Breast epithelium (tissue), 4 donors: ENCODE results near the gene POLG2. TPM values are rescaled to one million over a fixed set of nuclear protein-coding genes. Genes with fewer than 3 reads are reported as not detected.
A peak's percentile ranks its signal among the peaks of the same experiment; 100 is the strongest.

Source experiments
- DNase-seq, 2 donors: peaks; one replicate each; pipeline ENCODE4 v3.0.0-alpha.2; 2019; ENCODE audit warnings: low spot score in 2 of 2
- H3K27ac ChIP-seq, 2 donors: fragments of 200-600 bp; sonication (generic) in 1 of 2; one replicate each; pipeline ENCODE4 v1.5.1; 2016 to 2019; ENCODE audit warnings: mild to moderate bottlenecking in 1 of 2
- H3K27me3 ChIP-seq, 2 donors: fragments of 200-600 bp; sonication (generic) in 1 of 2; one replicate each; pipeline versions ENCODE4 v1.5.1 to v1.6.0; 2017 to 2019; ENCODE audit warnings: control low read depth in 1 of 2, mild to moderate bottlenecking in 1 of 2
- H3K36me3 ChIP-seq: fragments of 200-600 bp; one replicate; pipeline ENCODE4 v1.5.1; 2019
- H3K4me1 ChIP-seq, 2 donors: fragments of 200-600 bp; sonication (generic); one replicate each; pipeline ENCODE4 v1.5.1; 2016 to 2019; ENCODE audit warnings: control low read depth in 1 of 2
- H3K4me3 ChIP-seq, 3 donors: fragments of 200-600 bp; sonication (generic); 1 replicate in 2 of 3; 2 replicates in 1 of 3; pipeline ENCODE4 v1.5.1; 2016 to 2019; ENCODE audit warnings: mild to moderate bottlenecking in 3 of 3, moderate library complexity in 2 of 3
- H3K9me3 ChIP-seq, 2 donors: fragments of 200-600 bp; sonication (generic) in 1 of 2; one replicate each; pipeline ENCODE4 v1.5.1; 2016 to 2019; ENCODE audit warnings: control low read depth in 1 of 2
- POLR2A ChIP-seq: fragments of 450-650 bp; IDR thresholded peaks from one replicate; pipeline ENCODE4 v1.6.1; 2016; ENCODE audit warnings: antibody characterized with exemption, mild to moderate bottlenecking, moderate library complexity
- POLR2AphosphoS5 ChIP-seq, 3 donors: sonication (generic); formaldehyde crosslinking; IDR thresholded peaks; one replicate each; pipeline ENCODE4 v1.6.1; 2017; ENCODE audit warnings: antibody characterized with exemption in 3 of 3
- intact Hi-C: fragments of 100-400 bp; cut with DNase I; formaldehyde crosslinking; loops from one replicate; pipeline ENCODE4 v1.15.1; 2023; ENCODE audit warnings: low total_unique reads
- total RNA-seq, 3 donors: library from RNA; depleted of rRNA; stranded (reverse); fragments of >200 nt; gene quantifications; one replicate each; pipeline ENCODE4 v1.1.0, GENCODE V29; 2016
- TF ChIP-seq, protein P1 (sequence below), 3 donors: fragments of 450-650 bp; IDR thresholded peaks; one replicate each; pipeline ENCODE4 v1.5.1; 2016 to 2017; ENCODE audit warnings: antibody characterized with exemption in 3 of 3, mild to moderate bottlenecking in 3 of 3, moderate library complexity in 3 of 3

POLG2 gene
- total RNA-seq, 3 donors from 2014 or later: 3.2 to 18.7 (median 12.8) TPM

DNA sequence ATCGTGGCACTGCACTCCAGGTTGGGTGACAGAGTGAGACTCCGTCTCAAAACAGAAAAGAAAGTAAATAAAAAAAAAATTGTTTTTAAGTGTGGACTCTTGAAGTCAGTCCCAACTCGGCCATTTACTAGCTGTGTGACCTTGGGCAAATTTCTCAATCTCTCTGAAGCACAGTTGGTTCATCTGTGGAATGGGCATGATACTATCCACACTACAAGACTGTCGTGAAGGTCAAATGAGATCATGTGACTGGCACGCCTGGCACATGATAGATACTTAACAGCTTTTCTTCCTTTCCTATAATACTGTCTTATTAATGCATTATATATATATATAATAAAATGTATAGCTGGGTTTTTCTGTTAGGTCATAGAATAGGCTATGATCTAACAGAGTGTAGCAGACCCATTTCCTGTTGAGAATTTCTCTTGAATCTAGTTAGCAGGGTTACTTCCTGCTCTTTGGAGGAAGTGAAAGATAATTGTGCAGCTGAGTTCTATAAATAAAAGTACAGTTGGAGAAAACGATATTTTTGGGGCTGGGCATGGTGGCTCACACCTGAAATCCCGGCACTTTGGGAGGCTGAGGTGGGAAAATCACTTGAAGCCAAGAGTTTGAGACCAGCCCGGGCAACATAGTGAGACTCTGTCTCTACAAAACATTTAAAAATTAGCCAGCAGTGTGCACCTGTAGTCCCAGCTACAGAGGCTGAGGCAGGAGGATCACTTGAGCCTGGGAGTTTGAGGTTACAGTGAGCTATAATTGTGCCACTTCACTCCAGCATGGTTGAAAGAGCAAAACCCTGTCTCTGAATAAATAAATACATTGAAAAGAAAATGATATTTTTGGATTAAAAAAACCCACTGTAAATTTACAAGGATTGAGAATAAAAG is 40.6 kb downstream of the POLG2 start:
- Histone ChIP-seq H3K27ac (no peak overlapping the region), H3K4me3 (no peak overlapping the region), H3K9me3 (no peaks in the 10 kb centered on the region), H3K27me3 (no peaks in the 10 kb centered on the region), H3K36me3 (no peaks in the 10 kb centered on the region), H3K4me1 (no peaks in the 10 kb centered on the region)
- no peak for DNase-seq
- no peak for TF ChIP-seq POLR2A
- TF ChIP-seq POLR2AphosphoS5 (IDR thresholded peaks at IDR 0.05): no peak
- TF ChIP-seq, protein P1, sequence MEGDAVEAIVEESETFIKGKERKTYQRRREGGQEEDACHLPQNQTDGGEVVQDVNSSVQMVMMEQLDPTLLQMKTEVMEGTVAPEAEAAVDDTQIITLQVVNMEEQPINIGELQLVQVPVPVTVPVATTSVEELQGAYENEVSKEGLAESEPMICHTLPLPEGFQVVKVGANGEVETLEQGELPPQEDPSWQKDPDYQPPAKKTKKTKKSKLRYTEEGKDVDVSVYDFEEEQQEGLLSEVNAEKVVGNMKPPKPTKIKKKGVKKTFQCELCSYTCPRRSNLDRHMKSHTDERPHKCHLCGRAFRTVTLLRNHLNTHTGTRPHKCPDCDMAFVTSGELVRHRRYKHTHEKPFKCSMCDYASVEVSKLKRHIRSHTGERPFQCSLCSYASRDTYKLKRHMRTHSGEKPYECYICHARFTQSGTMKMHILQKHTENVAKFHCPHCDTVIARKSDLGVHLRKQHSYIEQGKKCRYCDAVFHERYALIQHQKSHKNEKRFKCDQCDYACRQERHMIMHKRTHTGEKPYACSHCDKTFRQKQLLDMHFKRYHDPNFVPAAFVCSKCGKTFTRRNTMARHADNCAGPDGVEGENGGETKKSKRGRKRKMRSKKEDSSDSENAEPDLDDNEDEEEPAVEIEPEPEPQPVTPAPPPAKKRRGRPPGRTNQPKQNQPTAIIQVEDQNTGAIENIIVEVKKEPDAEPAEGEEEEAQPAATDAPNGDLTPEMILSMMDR (IDR thresholded peaks at IDR 0.05): no peak
- intact Hi-C loops: no loop called here

DNA sequence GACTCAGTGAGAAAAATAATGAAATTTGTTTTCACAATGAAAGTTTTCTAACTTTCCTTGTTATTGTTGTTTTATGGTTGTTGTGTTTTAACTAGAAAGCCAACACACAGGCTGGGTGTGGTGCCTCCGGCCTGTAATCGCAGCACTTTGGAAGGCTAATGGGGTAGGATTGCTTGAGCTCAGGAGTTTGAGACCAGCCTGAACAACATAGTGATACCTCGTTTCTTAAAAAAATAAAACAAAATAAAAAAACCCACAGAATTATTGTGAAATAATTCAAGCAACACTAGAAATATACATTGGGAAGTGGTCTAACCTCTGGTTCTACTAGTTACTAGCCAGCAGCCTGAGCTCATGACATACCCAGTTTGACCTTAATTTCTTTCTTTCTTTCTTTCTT is 47.3 kb downstream of the POLG2 start:
- peak overlapping the region; percentile 45 to 84 for H3K27ac ChIP-seq
- H3K4me1 ChIP-seq: no peaks in the 10 kb centered on the region
- DNase-seq: no peak
- TF ChIP-seq POLR2AphosphoS5 (IDR thresholded peaks at IDR 0.05): no peak
- TF ChIP-seq POLR2A: no peak
- TF ChIP-seq, protein P1 (IDR thresholded peaks at IDR 0.05): no peak
- intact Hi-C loops: no loop called here
- H3K4me3 ChIP-seq: peak overlapping the region in 1 of 3 donors; percentile 5
- no peaks in the 10 kb centered on the region for H3K9me3 ChIP-seq
- H3K36me3 ChIP-seq: no peaks in the 10 kb centered on the region
- H3K27me3 ChIP-seq: no peaks in the 10 kb centered on the region

DNA sequence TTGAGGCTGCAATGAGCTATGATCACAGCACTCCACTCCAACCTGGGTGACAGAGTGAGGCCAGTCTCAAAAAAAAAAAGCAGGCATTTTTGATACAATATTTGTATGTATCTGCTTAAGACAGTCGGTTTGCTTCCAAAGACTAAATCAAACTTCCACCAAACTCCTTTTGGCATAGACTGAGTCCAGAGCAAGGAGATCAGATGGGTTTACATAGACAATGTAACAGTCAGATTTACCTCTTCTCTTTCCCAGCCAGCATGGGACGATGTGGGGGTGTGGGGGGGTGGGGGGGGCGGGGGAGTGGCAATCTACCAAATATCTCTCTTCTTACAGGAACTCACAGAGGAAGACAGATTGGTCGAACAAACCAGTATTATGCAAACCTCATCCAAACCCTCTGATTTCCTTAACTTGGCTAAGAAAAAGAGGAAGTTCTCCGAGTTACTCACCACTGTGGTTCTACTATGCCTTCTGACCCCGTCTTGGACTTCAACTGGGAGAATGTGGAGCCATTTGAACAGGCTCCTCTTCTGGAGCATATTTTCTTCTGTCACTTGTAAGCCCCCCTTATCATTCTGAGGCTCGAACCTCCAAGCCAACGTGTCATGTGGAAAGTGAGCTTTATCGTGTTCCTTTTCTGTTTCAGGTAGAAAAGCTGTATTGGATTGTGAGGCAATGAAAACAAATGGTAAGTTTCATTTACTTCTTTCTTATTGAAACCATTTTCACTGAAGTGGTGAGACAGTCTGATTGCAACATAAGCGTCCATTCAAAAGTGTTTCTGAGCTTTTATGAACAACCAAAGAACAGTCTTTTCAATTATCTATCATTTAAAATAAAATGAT is 48.0 kb downstream of the POLG2 start, which contains the start of gene MILR1:
MILR1 (plus strand) TSS at position 451 of the 848 bp plus-strand sequence; CDS start at position 505, 54 bp downstream.
- H3K9me3 ChIP-seq: no peaks in the 10 kb centered on the region
- peak within 1 kb of the TSS in 1 of 3 donors; percentile 47 for H3K4me3 ChIP-seq
- H3K4me1 ChIP-seq: no peaks in the 10 kb centered on the region
- H3K36me3 ChIP-seq: no peaks in the 10 kb centered on the region
- no peaks in the 10 kb centered on the region for H3K27me3 ChIP-seq
- peak within 1 kb of the TSS; percentile 45 to 84 for H3K27ac ChIP-seq
- TF ChIP-seq, protein P1 (IDR thresholded peaks at IDR 0.05): no peak
- TF ChIP-seq POLR2AphosphoS5 (IDR thresholded peaks at IDR 0.05): peak in 1 of 3 donors; percentile 26
- TF ChIP-seq POLR2A: no peak
- DNase-seq: peak in 1 of 2 donors; percentile 22
- intact Hi-C loops: no loop called here

DNA sequence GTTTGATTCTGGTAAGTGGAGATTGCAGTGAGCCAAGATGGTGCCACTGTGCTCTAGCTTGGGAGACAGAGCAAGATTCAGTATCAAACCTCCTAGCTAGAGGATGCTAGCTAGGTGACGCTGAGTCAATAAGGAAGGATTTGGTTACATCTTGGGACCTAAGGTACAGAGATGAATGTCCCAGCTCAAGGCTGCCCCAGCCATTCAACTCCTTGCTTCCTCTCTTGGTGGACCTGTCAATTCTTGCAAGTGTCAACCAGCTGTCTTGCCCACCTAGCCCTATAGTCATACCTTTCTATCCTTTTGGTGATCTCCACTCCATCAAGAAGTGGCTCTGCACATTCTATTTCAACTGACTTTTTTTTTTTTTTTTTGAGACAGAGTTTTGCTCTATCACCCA is 49.3 kb downstream of the POLG2 start:
- H3K4me3 ChIP-seq: no peak overlapping the region
- no peaks in the 10 kb centered on the region for H3K4me1 ChIP-seq
- DNase-seq: no peak
- no peaks in the 10 kb centered on the region for H3K9me3 ChIP-seq
- intact Hi-C loops: no loop called here
- TF ChIP-seq POLR2A: no peak
- TF ChIP-seq POLR2AphosphoS5 (IDR thresholded peaks at IDR 0.05): no peak
- TF ChIP-seq, protein P1 (IDR thresholded peaks at IDR 0.05): no peak
- H3K27me3 ChIP-seq: no peaks in the 10 kb centered on the region
- no peaks in the 10 kb centered on the region for H3K36me3 ChIP-seq
- no peak overlapping the region for H3K27ac ChIP-seq
